Measurements from ENCODE around the gene SMURF1. TPM values are rescaled to one million over a fixed set of nuclear protein-coding genes. Genes with fewer than 3 reads are reported as not detected.
"Not testable (repeated sequence)": the region's sequence is repeated elsewhere in the genome, so short reads cannot be mapped to it uniquely, and the experiment has no call there.

The SMURF1 gene
- total RNA-seq: 20.1 and 20.2 TPM in 2 replicates

GRCh38 chr7:99143853-99144672, at the start of gene SMURF1:
SMURF1 (minus strand) TSS chr7:99144108; CDS start chr7:99143780, 328 bp downstream.
- DNase-seq (ENCODE audit: low read depth, low spot score): no peak

- no peak for DNase-seq (ENCODE audit: low read depth, low spot score)
Measured at GRCh38 chr7:99191869-99192596, 48.1 kb upstream of the SMURF1 start.

- DNase-seq (ENCODE audit: low read depth, low spot score): no peak
Measured at GRCh38 chr7:99190359-99191009, 46.6 kb upstream of the SMURF1 start.

- DNase-seq (ENCODE audit: low read depth, low spot score): no peak
Measured at GRCh38 chr7:99189222-99189621, 45.3 kb upstream of the SMURF1 start.

- DNase-seq (ENCODE audit: low read depth, low spot score): no peak
Measured at GRCh38 chr7:99188221-99188620, 44.3 kb upstream of the SMURF1 start.

GRCh38 chr7:99184532-99185218, 40.8 kb upstream of the SMURF1 start:
- no peak for DNase-seq (ENCODE audit: low read depth, low spot score)

GRCh38 chr7:99180067-99180650, 36.3 kb upstream of the SMURF1 start:
- no peak for DNase-seq (ENCODE audit: low read depth, low spot score)

DNA sequence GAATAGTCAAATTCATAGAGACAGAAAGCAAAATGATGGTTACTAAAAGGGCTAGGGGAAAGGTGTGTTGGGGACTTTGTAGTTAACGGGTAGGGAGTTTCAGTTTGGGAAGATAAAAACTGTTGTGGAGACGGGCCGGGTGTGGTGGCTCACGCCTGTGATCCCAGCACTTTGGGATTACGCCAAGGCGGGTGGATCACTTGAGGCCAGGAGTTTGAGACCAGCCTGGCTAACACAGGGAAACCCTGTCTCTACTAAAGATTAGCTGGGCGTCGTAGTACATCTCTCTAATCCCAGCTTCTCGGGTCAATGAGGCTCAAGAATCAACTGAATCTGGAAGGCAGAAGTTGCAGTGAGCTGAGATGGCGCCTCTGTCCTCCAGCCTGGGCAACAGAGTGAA, 33.3 kb upstream of the SMURF1 start:
- no peak for DNase-seq (ENCODE audit: low read depth, low spot score)

- DNase-seq (ENCODE audit: low read depth, low spot score): no peak
Measured at GRCh38 chr7:99173787-99174186, 29.9 kb upstream of the SMURF1 start.

GRCh38 chr7:99171731-99172130, 27.8 kb upstream of the SMURF1 start:
- no peak for DNase-seq (ENCODE audit: low read depth, low spot score)

DNA sequence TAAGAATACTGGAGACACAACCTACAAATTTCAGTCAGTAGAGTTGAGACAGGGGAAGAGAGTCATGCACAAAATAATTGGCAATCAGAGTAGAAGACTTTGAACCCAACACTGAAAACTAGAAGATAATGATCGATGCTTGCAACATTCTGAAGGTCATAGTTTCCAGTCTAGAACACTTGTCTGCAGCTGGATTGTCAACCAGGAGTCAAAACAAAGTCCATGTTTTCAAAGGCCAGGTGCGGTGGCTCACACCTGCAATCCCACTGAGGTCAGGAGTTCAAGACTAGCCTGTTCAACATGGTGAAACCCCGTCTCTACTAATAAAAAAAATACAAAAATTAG, 26.8 kb upstream of the SMURF1 start:
- no peak for DNase-seq (ENCODE audit: low read depth, low spot score)

GRCh38 chr7:99170065-99170729, 26.3 kb upstream of the SMURF1 start:
- no peak for DNase-seq (ENCODE audit: low read depth, low spot score)

DNA sequence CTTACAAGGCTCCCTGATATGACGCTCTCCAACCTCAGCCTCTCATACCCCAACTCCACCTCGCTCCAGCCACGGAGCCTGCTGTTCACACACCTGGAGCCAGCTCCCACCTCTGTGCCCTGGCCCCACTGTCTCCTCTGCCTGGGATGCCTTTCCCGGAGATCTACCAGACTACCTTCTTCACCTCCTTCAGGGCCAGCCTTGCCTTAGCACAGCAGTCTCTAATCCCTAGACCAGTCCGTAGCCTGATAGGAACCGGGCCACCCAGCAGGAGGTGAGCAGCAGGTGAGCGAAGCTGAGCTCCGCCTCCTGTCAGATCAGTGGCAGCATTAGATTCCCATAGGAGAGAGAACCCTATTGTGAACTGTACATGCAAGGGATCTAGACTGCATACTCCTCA, 23.2 kb upstream of the SMURF1 start:
- DNase-seq (ENCODE audit: low read depth, low spot score): no peak

- DNase-seq (ENCODE audit: low read depth, low spot score): no peak
Measured at GRCh38 chr7:99165816-99166215, 21.9 kb upstream of the SMURF1 start.

DNA sequence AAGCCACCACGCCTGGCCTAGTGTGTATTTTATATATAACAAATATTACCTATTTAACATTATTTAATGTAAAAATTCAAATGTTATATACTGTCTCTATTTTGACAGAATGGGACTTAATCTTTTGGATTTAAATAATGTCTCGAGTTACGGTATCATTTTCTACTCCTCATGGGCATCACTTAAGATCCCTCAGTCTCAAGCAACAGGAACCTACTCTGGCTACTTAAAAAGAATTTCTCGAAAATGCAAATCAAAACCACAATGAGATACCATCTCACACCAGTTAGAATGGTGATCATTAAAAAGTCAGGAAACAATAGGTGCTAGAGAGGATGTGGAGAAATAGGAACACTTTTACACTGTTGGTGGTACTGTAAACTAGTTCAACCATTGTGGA, 19.8 kb upstream of the SMURF1 start:
- DNase-seq (ENCODE audit: low read depth, low spot score): not testable (repeated sequence)

DNA sequence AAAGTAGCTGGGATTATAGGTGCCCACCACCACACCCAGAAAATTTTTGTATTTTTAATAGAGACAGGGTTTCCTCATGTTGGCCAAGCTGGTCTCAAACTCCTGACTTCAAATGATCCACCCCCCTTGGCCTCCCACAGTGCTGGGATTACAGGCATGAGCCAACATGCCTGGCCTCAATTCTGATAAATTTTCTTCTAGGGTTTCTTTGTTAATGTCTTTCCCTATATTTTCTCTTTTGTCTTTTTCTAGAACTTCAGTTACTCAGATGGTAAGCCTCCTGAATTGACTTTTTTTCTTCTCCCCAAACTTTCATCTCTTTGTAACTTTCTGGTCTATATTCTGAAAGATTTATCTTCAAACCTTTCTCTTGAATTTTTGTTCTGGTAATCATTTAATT, 12.7 kb upstream of the SMURF1 start:
- no peak for DNase-seq (ENCODE audit: low read depth, low spot score)

DNA sequence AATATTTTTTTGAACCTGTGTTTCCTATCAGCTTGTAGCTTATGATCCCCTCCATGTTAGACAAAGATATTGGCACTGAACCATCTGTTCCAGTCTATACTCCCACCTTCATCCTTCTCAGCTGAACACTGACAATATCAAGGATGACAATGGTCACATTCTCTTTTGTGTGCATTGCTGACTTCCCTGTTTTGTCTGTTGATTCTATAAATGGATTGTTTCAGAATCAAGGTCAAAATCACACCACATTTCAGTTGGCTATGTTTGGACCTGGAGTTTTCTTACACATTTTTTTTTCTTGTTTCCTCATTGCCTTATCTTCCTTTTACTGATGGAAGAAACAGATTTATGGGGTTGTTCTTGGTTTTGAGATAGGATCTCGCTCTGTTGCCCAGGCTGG, 11.3 kb upstream of the SMURF1 start:
- DNase-seq (ENCODE audit: low read depth, low spot score): no peak

GRCh38 chr7:99146979-99147378, 3.1 kb upstream of the SMURF1 start:
- no peak for DNase-seq (ENCODE audit: low read depth, low spot score)

DNA sequence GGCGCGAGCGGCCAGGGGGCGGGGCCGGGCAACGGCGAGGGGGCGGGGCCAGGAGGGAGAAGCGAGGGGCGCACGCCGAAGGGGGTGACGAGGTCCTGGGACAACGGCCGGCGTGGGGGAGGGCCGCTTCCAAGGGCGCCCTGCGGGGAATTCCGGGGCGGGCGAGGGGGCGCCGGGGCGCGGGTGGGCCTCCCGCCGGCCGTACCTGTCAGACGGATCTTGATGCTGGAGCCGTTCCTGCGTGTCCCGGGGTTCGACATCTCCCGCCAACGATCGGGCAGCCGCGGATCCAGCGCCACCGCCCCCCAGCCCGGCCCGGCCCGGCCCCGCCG, 421 bp downstream of the SMURF1 start:
- DNase-seq (ENCODE audit: low read depth, low spot score): no peak

DNA sequence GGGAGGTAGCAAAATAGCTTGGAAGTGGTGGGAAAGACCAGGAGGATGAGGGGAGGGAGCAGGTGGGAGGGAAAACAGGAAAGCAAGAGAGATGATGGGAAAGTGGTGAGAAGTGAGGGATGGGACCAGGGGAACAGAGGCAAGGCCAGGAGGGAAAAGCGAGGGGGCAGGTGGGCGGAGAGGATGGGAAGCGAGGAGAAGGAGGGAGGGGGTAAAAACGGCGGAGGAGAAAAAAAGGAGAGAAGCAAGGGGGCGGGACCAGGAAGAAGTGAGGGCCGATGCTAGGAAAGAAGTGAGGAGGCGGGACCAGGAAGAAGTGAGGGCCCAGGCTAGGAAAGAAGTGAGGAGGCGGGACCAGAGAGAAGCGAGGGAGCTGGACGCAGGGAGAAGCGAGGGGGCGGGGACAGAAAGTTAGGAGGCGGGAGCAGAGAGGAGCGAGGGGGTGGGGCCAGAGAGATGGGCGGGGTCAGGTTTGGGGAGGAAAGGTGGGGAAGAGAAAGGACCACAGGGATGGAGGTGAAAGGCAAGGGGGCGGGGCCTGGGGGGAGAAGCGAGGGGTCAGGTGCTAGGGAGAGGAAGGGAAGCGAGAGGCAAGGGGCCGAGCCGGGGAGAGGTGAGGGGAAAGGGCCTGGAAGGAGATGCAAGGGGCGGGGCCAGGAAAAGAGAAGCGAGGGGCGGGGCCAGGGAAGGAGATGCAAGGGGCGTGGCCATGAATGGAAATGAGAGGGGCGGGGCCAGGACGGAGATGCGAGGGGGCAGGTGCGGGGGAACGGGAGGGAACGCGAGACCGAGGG, 984 bp downstream of the SMURF1 start:
- peak; percentile 73 for DNase-seq (ENCODE audit: low read depth, low spot score)
